ENCODE results near the gene CLVS2. TPM values are rescaled to one million over a fixed set of nuclear protein-coding genes. Genes with fewer than 3 reads are reported as not detected.

Gene CLVS2
- total and polyA plus RNA-seq, 2 experiments from 2014 or later, result 0.08 to 0.66 TPM

DNA sequence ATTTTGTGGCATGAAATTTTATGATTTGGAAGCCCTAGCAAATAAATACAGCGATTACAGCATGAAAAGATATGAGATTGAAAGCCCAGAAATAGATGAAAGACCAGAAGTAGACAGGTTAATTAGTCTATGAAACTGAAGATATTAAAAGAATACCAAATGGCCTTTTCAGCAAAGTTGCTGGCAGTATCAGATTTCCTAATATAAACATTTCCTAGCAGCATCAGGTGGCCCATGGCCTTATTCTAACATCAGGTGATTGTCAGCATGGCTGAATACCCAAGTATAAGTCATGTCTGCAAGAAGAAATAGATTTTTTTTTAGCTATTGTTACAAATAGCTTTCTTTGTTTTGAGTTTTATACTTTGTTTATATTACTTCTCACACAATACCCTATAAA is 93.2 kb downstream of the CLVS2 start (continued):
- TF ChIP-seq, protein P1, sequence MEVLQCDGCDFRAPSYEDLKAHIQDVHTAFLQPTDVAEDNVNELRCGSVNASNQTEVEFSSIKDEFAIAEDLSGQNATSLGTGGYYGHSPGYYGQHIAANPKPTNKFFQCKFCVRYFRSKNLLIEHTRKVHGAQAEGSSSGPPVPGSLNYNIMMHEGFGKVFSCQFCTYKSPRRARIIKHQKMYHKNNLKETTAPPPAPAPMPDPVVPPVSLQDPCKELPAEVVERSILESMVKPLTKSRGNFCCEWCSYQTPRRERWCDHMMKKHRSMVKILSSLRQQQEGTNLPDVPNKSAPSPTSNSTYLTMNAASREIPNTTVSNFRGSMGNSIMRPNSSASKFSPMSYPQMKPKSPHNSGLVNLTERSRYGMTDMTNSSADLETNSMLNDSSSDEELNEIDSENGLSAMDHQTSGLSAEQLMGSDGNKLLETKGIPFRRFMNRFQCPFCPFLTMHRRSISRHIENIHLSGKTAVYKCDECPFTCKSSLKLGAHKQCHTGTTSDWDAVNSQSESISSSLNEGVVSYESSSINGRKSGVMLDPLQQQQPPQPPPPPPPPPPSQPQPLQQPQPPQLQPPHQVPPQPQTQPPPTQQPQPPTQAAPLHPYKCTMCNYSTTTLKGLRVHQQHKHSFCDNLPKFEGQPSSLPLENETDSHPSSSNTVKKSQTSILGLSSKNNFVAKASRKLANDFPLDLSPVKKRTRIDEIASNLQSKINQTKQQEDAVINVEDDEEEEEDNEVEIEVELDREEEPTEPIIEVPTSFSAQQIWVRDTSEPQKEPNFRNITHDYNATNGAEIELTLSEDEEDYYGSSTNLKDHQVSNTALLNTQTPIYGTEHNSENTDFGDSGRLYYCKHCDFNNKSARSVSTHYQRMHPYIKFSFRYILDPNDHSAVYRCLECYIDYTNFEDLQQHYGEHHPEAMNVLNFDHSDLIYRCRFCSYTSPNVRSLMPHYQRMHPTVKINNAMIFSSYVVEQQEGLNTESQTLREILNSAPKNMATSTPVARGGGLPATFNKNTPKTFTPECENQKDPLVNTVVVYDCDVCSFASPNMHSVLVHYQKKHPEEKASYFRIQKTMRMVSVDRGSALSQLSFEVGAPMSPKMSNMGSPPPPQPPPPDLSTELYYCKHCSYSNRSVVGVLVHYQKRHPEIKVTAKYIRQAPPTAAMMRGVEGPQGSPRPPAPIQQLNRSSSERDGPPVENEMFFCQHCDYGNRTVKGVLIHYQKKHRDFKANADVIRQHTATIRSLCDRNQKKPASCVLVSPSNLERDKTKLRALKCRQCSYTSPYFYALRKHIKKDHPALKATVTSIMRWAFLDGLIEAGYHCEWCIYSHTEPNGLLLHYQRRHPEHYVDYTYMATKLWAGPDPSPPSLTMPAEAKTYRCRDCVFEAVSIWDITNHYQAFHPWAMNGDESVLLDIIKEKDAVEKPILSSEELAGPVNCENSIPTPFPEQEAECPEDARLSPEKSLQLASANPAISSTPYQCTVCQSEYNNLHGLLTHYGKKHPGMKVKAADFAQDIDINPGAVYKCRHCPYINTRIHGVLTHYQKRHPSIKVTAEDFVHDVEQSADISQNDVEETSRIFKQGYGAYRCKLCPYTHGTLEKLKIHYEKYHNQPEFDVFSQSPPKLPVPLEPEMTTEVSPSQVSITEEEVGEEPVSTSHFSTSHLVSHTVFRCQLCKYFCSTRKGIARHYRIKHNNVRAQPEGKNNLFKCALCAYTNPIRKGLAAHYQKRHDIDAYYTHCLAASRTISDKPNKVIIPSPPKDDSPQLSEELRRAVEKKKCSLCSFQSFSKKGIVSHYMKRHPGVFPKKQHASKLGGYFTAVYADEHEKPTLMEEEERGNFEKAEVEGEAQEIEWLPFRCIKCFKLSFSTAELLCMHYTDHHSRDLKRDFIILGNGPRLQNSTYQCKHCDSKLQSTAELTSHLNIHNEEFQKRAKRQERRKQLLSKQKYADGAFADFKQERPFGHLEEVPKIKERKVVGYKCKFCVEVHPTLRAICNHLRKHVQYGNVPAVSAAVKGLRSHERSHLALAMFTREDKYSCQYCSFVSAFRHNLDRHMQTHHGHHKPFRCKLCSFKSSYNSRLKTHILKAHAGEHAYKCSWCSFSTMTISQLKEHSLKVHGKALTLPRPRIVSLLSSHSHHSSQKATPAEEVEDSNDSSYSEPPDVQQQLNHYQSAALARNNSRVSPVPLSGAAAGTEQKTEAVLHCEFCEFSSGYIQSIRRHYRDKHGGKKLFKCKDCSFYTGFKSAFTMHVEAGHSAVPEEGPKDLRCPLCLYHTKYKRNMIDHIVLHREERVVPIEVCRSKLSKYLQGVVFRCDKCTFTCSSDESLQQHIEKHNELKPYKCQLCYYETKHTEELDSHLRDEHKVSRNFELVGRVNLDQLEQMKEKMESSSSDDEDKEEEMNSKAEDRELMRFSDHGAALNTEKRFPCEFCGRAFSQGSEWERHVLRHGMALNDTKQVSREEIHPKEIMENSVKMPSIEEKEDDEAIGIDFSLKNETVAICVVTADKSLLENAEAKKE (CRISPR knock-in tag; IDR thresholded peaks at IDR 0.05), result no peak
- no peak for TF ChIP-seq NANOG (IDR thresholded peaks at IDR 0.05; ENCODE audit: borderline replicate concordance)
- TF ChIP-seq, protein P2, sequence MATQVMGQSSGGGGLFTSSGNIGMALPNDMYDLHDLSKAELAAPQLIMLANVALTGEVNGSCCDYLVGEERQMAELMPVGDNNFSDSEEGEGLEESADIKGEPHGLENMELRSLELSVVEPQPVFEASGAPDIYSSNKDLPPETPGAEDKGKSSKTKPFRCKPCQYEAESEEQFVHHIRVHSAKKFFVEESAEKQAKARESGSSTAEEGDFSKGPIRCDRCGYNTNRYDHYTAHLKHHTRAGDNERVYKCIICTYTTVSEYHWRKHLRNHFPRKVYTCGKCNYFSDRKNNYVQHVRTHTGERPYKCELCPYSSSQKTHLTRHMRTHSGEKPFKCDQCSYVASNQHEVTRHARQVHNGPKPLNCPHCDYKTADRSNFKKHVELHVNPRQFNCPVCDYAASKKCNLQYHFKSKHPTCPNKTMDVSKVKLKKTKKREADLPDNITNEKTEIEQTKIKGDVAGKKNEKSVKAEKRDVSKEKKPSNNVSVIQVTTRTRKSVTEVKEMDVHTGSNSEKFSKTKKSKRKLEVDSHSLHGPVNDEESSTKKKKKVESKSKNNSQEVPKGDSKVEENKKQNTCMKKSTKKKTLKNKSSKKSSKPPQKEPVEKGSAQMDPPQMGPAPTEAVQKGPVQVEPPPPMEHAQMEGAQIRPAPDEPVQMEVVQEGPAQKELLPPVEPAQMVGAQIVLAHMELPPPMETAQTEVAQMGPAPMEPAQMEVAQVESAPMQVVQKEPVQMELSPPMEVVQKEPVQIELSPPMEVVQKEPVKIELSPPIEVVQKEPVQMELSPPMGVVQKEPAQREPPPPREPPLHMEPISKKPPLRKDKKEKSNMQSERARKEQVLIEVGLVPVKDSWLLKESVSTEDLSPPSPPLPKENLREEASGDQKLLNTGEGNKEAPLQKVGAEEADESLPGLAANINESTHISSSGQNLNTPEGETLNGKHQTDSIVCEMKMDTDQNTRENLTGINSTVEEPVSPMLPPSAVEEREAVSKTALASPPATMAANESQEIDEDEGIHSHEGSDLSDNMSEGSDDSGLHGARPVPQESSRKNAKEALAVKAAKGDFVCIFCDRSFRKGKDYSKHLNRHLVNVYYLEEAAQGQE (IDR thresholded peaks at IDR 0.05; ENCODE audit: unreplicated experiment), result no peak

GRCh38 chr6:123091091-123091895 is 95.3 kb downstream of the CLVS2 start:
- H3F3A ChIP-seq (replicated peaks; ENCODE audit: low read depth), result no peaks in the 10 kb centered on the region
- ATAC-seq (no peak), DNase-seq (ENCODE audit: low spot score) (no peak)
- no peaks in the 10 kb centered on the region for H3K4me1 ChIP-seq (ENCODE audit: insufficient read depth)
- H3K79me2 ChIP-seq (replicated peaks; ENCODE audit: insufficient read depth), result no peaks in the 10 kb centered on the region
- H3K4me3 ChIP-seq, result no peak overlapping the region
- no peaks in the 10 kb centered on the region for H3K9me2 ChIP-seq (ENCODE audit: insufficient read depth)
- H3K27ac ChIP-seq (ENCODE audit: low read depth), result no peak overlapping the region
- H3K9me3 Mint-ChIP-seq, result no peaks in the 10 kb centered on the region
- no peak overlapping the region for H3K4me2 ChIP-seq
- H3K36me3 ChIP-seq (ENCODE audit: insufficient read depth), result no peaks in the 10 kb centered on the region
- no peaks in the 10 kb centered on the region; the same call in 2 of the 3 replicates for H3K4me1 Mint-ChIP-seq
- H3K36me3 Mint-ChIP-seq (ENCODE audit: low read depth), result no peaks in the 10 kb centered on the region
- no peak overlapping the region for H3K4me3 Mint-ChIP-seq
- H2AFZ ChIP-seq, result no peak overlapping the region
- no peaks in the 10 kb centered on the region for H3K27me3 ChIP-seq (ENCODE audit: insufficient read depth)
- H3K27me3 Mint-ChIP-seq (ENCODE audit: insufficient read depth, low read depth, poor library complexity), result peaks cover 2% of the 10 kb centered on the region
- no peak overlapping the region for H3K27ac Mint-ChIP-seq
- no peaks in the 10 kb centered on the region for H4K20me1 ChIP-seq (replicated peaks; ENCODE audit: insufficient read depth)
- TF ChIP-seq, protein P2 (IDR thresholded peaks at IDR 0.05; ENCODE audit: unreplicated experiment), result no peak
- TF ChIP-seq JUNB (IDR thresholded peaks at IDR 0.05; ENCODE audit: unreplicated experiment) (no peak), POLR2AphosphoS5 (IDR thresholded peaks at IDR 0.05; ENCODE audit: low read depth) (no peak), EZH2phosphoT487 (IDR thresholded peaks at IDR 0.05; ENCODE audit: unreplicated experiment) (no peak), ZNF114 (CRISPR knock-in tag; IDR thresholded peaks at IDR 0.05) (no peak), STAT1 (IDR thresholded peaks at IDR 0.05; ENCODE audit: unreplicated experiment) (no peak)
- TF ChIP-seq, protein P3, sequence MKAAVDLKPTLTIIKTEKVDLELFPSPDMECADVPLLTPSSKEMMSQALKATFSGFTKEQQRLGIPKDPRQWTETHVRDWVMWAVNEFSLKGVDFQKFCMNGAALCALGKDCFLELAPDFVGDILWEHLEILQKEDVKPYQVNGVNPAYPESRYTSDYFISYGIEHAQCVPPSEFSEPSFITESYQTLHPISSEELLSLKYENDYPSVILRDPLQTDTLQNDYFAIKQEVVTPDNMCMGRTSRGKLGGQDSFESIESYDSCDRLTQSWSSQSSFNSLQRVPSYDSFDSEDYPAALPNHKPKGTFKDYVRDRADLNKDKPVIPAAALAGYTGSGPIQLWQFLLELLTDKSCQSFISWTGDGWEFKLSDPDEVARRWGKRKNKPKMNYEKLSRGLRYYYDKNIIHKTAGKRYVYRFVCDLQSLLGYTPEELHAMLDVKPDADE (IDR thresholded peaks at IDR 0.05), result no peak

All from GM23338 (cell line).